GM12878 (cell line): ENCODE measurements around the gene ARAF.

Experiments
- BCL3 ChIP-seq: IDR thresholded peaks from 2 replicates; pipeline ENCODE4 v1.6.1; 2011; ENCODE audit warnings: borderline replicate concordance, low read depth, mild to moderate bottlenecking, moderate library complexity, low read length; ENCODE audit not compliant: insufficient read depth, poor library complexity, severe bottlenecking
- CHD2 ChIP-seq: IDR thresholded peaks from 2 replicates; pipeline ENCODE4 v1.6.1; 2011; ENCODE audit warnings: low read depth, low read length, improper control_type of control experiment, borderline replicate concordance
- POLR2A ChIP-seq: IDR thresholded peaks from 2 replicates; pipeline ENCODE4 v1.6.1; 2011; ENCODE audit warnings: low read depth, mild to moderate bottlenecking, low read length
- RFX5 ChIP-seq: IDR thresholded peaks from 2 replicates; pipeline ENCODE4 v1.6.1; 2011; ENCODE audit warnings: low read depth, low read length, improper control_type of control experiment
- TBL1XR1 ChIP-seq: IDR thresholded peaks from 2 replicates; pipeline ENCODE4 v1.6.1; 2012; ENCODE audit warnings: low read depth, low read length, improper control_type of control experiment
- TCF12 ChIP-seq: IDR thresholded peaks from 2 replicates; pipeline ENCODE4 v1.6.1; 2011; ENCODE audit warnings: low read depth, mild to moderate bottlenecking, low read length
- TF ChIP-seq, protein P1 (sequence below), 3 experiments: IDR thresholded peaks in 2 of 3; conservative IDR thresholded peaks in 1 of 3; 2 replicates each; pipeline ENCODE4 v1.5.1; 2011; ENCODE audit warnings: low read depth in 3 of 3, low read length in 3 of 3, mild to moderate bottlenecking in 3 of 3, control low read depth in 2 of 3, moderate library complexity in 2 of 3, inconsistent platforms in 1 of 3, mixed read lengths in 1 of 3; ENCODE audit not compliant: control insufficient read depth in 2 of 3, insufficient read depth in 1 of 3; ENCODE audit errors: extremely low read depth in 1 of 3

DNA sequence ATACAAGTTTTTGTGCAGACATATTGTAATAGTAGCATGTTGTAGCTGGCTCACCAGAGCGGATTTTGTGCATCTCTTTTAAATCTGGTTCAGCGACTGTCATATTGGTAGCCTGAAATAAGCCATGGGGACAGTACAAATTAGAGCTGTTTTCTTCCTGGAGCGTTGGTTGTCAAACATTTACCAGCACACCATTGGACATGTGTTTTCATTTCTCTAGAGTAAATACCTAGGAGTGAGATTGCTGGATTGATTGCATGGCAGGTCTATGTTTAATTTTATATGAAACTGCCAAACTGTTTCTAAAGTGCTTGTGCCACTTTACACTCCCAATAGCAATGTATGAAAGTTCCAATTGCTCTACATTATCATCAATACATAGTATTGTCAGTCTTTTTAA, 2.6 kb upstream of the ARAF start:
- TF ChIP-seq, protein P1, sequence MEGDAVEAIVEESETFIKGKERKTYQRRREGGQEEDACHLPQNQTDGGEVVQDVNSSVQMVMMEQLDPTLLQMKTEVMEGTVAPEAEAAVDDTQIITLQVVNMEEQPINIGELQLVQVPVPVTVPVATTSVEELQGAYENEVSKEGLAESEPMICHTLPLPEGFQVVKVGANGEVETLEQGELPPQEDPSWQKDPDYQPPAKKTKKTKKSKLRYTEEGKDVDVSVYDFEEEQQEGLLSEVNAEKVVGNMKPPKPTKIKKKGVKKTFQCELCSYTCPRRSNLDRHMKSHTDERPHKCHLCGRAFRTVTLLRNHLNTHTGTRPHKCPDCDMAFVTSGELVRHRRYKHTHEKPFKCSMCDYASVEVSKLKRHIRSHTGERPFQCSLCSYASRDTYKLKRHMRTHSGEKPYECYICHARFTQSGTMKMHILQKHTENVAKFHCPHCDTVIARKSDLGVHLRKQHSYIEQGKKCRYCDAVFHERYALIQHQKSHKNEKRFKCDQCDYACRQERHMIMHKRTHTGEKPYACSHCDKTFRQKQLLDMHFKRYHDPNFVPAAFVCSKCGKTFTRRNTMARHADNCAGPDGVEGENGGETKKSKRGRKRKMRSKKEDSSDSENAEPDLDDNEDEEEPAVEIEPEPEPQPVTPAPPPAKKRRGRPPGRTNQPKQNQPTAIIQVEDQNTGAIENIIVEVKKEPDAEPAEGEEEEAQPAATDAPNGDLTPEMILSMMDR (IDR thresholded peaks at IDR 0.05 in 2 of 3, conservative IDR thresholded peaks at IDR 0.05 in 1 of 3; ENCODE audit: control insufficient read depth in 2 of 3, extremely low read depth in 1 of 3, insufficient read depth in 1 of 3, low read depth in 3 of 3, low read length in 3 of 3) = no peak
- no peak for TF ChIP-seq TBL1XR1
- no peak for TF ChIP-seq CHD2
- no peak for TF ChIP-seq BCL3
- no peak for TF ChIP-seq TCF12
- no peak for TF ChIP-seq RFX5
- TF ChIP-seq POLR2A = no peak
